ENCODE data around the gene TRPM2. TPM values are rescaled to one million over a fixed set of nuclear protein-coding genes. Genes with fewer than 3 reads are reported as not detected.

TRPM2 gene
- total and polyA plus RNA-seq, 2 of the 13 experiments (the other 11 are each of a cell fraction or from before 2014, with no cell fraction given) = 0.07 to 0.20 TPM

DNA sequence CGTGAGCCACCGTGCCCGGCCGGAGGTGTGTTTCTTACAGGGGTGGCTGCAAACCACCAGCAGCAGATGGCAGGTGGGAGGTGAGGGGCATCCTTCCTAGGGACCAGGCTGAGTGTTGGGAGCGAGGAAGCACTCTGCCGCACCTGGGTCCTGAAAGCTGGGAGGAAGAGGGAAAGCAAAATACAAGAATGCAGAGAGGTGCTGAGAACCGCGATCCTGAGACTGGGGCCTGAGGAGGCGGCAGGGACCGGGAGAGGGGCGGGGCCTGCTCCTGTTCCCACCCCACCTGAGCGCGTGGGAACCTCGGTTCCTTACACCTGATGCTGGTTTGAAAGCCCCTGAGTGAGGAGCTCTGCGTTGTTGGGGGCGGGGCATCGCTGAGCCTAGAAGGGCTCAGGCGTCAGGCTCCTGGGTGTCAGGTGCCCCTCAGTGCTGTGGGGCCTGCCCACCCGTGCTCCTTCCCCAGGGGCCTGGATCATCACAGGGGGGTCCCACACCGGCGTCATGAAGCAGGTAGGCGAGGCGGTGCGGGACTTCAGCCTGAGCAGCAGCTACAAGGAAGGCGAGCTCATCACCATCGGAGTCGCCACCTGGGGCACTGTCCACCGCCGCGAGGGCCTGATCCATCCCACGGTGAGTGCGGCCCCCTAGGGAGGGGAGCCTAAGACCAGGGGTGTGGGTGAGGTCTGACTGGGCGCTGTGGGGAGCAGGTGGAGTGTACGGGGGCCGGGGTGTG, 15.5 kb downstream of the TRPM2 start (continued):
- TF ChIP-seq ARHGAP35 (CRISPR knock-in tag; IDR thresholded peaks at IDR 0.05; ENCODE audit: borderline replicate concordance) = no peak
- no peak for TF ChIP-seq THYN1 (CRISPR knock-in tag; IDR thresholded peaks at IDR 0.05; ENCODE audit: borderline replicate concordance, low read depth)
- no peak for TF ChIP-seq HNRNPLL (IDR thresholded peaks at IDR 0.05; ENCODE audit: low read depth, low read length, poor library complexity, severe bottlenecking)
- TF ChIP-seq TFAP4 (IDR thresholded peaks at IDR 0.05; ENCODE audit: borderline replicate concordance, low read depth) = no peak

DNA sequence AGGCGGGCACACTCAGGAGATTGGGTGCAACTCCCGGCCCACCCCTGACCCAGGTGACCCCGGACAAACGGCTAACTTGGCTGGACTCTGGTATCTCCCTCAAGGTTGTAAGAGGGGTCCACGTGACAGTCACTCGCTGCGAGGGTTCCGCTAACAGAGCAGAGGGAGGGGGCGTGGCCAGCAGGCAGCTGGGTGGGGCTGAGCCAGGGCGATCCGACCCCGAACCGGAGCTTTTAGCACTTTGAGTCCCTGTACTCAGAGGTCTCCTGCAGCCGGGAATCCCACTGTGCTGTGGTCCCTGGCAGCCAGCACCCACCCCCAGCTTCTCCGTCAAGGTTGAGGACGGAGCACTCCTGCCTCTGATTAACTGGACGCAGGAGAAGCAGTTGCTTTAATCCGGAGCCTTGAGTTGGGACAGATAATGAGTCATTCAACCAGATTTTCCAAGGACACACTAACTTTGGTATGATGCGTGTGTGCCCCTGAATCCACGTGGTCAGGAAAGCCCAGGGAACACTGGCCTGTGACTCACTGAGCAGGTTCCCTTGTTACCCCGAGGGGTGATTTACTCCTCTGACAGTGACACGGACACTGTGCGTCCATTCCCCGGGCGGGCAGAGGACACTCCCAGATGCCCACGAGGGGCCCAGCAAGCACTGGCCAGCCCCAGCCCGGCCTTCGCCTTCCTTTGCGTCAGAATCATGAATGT, 16.8 kb downstream of the TRPM2 start:
- no TSS peak for BruUV-seq (replicated peaks)
- no peaks in the 10 kb centered on the region for H4K20me1 ChIP-seq (ENCODE audit: insufficient read depth, low read length)
- POLR2A ChIA-PET = interaction anchor here (1.1 kb wide), 1 partner anchor 31 kb away, joined by 4 read pairs; the partner anchor contains the start of gene CFAP410
- FAIRE-seq (peak; percentile 37), DNase-seq (ENCODE audit: low spot score) (peak; percentile 54), ATAC-seq (peak; percentile 83)
- WGBS (ENCODE audit: low lambda C conversion rate) = 16% methylated on average over 22 of the region's 29 CpGs
- H3K79me2 ChIP-seq (ENCODE audit: insufficient read depth, low read length) = no peaks in the 10 kb centered on the region
- no peaks in the 10 kb centered on the region for H3K9me3 ChIP-seq (ENCODE audit: low read length)
- peak overlapping the region; percentile 44; the same call in 1 of the 2 replicates for H3K9ac ChIP-seq (ENCODE audit: insufficient read depth, low read depth, low read length)
- H3K4me2 ChIP-seq (ENCODE audit: low read depth, low read length) = peak overlapping the region; percentile 79
- in situ Hi-C loops (cut with HindIII; ENCODE audit: extremely low pct_ligation_motif_present, low pct_unique_long_range_greater_than_20kb) (no loop called here), intact Hi-C loops (cut with micrococcal nuclease; ENCODE audit: unreplicated experiment) (no loop called here)
- H3K27ac ChIP-seq (ENCODE audit: extremely low read length, insufficient read depth, low read length) = peak overlapping the region; percentile 17
- H3K4me3 ChIP-seq (replicated peaks in 1 of 3; ENCODE audit: insufficient read depth in 1 of 3, low read depth in 2 of 3, low read length in 3 of 3) = peak overlapping the region; percentile 38 to 63 (median 42); a peak in 5 of 6 replicates
- H3K27me3 ChIP-seq (ENCODE audit: control insufficient read depth in 1 of 2, insufficient read depth in 2 of 2, low read length in 2 of 2) = peaks cover 0 to 18% of the 10 kb centered on the region in 2 experiments; a peak in 4 of 5 replicates
- H3K4me1 ChIP-seq (ENCODE audit: insufficient read depth, low read length) = peaks cover 18% of the 10 kb centered on the region
- no peaks in the 10 kb centered on the region for H3K36me3 ChIP-seq (replicated peaks in 1 of 2; ENCODE audit: control insufficient read depth in 1 of 2, insufficient read depth in 2 of 2, low read length in 2 of 2)
- CTCF ChIA-PET (ENCODE audit: low intra/inter-chr PET ratio, low total read pairs) = no interaction called here
- no peak overlapping the region for H2AFZ ChIP-seq (ENCODE audit: low read length)
- TF ChIP-seq KAT7 (CRISPR knock-in tag; IDR thresholded peaks at IDR 0.05; ENCODE audit: borderline replicate concordance) (no peak), ZNF354B (CRISPR knock-in tag; IDR thresholded peaks at IDR 0.05) (no peak), ATF2 (CRISPR knock-in tag; IDR thresholded peaks at IDR 0.05) (no peak), ZNF264 (CRISPR knock-in tag; IDR thresholded peaks at IDR 0.05) (0 out of 2 replicates have a peak, but pooled peaks have one; percentile 50), THYN1 (CRISPR knock-in tag; IDR thresholded peaks at IDR 0.05; ENCODE audit: borderline replicate concordance, low read depth) (no peak), KDM3A (CRISPR knock-in tag; IDR thresholded peaks at IDR 0.05; ENCODE audit: low read depth) (peak; percentile 31; the same call in 1 of the 2 replicates), ZGPAT (CRISPR knock-in tag; IDR thresholded peaks at IDR 0.05) (peak; percentile 55), ZMYM3 (CRISPR knock-in tag; IDR thresholded peaks at IDR 0.05) (no peak), NFE2 (CRISPR knock-in tag; IDR thresholded peaks at IDR 0.05) (no peak), ATM (IDR thresholded peaks at IDR 0.05; ENCODE audit: borderline replicate concordance) (no peak), HNRNPLL (IDR thresholded peaks at IDR 0.05; ENCODE audit: low read depth, low read length, poor library complexity, severe bottlenecking) (peak; percentile 33), ZNF253 (CRISPR knock-in tag; IDR thresholded peaks at IDR 0.05; ENCODE audit: borderline replicate concordance) (0 out of 2 replicates have a peak, but pooled peaks have one; percentile 33)
- TF ChIP-seq, protein P1, sequence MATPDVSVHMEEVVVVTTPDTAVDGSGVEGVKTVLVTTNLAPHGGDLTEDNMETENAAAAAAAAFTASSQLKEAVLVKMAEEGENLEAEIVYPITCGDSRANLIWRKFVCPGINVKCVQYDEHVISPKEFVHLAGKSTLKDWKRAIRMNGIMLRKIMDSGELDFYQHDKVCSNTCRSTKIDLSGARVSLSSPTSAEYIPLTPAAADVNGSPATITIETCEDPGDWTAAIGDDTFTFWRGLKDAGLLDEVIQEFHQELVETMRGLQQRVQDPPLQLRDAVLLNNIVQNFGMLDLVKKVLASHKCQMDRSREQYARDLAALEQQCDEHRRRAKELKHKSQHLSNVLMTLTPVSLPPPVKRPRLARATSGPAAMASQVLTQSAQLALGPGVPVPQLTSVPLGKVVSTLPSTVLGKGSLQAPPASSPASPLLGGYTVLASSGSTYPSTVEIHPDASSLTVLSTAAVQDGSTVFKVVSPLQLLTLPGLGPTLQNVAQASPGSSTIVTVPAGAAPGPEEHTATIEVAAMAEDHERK (CRISPR knock-in tag; IDR thresholded peaks at IDR 0.05; ENCODE audit: low read depth) = no peak

Data from HepG2 (cell line).